HEK293 (cell line): ENCODE measurements around the gene SLC12A1.

Source experiments
- CTCF ChIA-PET: fragments of 350-600 bp; formaldehyde crosslinking; extraction: SDS; loops from one replicate; lab custom pipeline; 2021; ENCODE audit warnings: antibody characterized with exemption; lab: Yijun Ruan, JAX
- POLR2A ChIA-PET: fragments of 300-600 bp; formaldehyde crosslinking; extraction: SDS; loops from one replicate; lab custom pipeline; 2020; ENCODE audit warnings: antibody characterized with exemption, inconsistent platforms; lab: Yijun Ruan, JAX
- H3K27ac ChIP-seq: fragments of 200-500 bp; sonication (Bioruptor generic); 2 replicates; pipeline ENCODE4 v1.5.1; 2014; ENCODE audit warnings: low read depth, low read length, control low read depth, inconsistent platforms; ENCODE audit errors: extremely low read depth
- H3K36me3 ChIP-seq, 2 experiments: fragments of 200-500 bp in 1 of 2; sonication (Bioruptor generic) in 1 of 2; 1 replicate in 1 of 2; 2 replicates in 1 of 2; pipeline ENCODE4 v1.5.1; 2014 to 2017; ENCODE audit warnings: inconsistent platforms in 2 of 2, low read length in 2 of 2; ENCODE audit not compliant: control insufficient read depth in 2 of 2, insufficient read depth in 1 of 2
- H3K4me1 ChIP-seq: fragments of 200-500 bp; sonication (Bioruptor generic); 2 replicates; pipeline ENCODE4 v1.5.1; 2014; ENCODE audit warnings: mild to moderate bottlenecking, low read length, inconsistent platforms; ENCODE audit not compliant: control insufficient read depth, insufficient read depth
- H3K4me3 ChIP-seq: 2 replicates; pipeline ENCODE4 v1.5.1; 2011; ENCODE audit warnings: low read depth, mild to moderate bottlenecking, control low read depth, low read length, moderate library complexity
- H3K9me3 ChIP-seq: fragments of 200-500 bp; sonication (Bioruptor generic); 2 replicates; pipeline ENCODE4 v1.5.1; 2014; ENCODE audit warnings: low read depth, low read length, inconsistent platforms; ENCODE audit not compliant: control insufficient read depth, insufficient read depth
- AEBP2 ChIP-seq: fragments of 450-650 bp; formaldehyde crosslinking; IDR thresholded peaks from 2 replicates; pipeline ENCODE4 v1.5.1; 2016; ENCODE audit warnings: missing biosample characterization, missing genetic modification characterization, borderline replicate concordance
- HOXD13 ChIP-seq: sonication (generic); formaldehyde crosslinking; IDR thresholded peaks from 2 replicates; pipeline ENCODE4 v1.8.0; 2022; ENCODE audit warnings: missing genetic modification reagents, borderline replicate concordance
- PRDM1 ChIP-seq: fragments of 450-650 bp; formaldehyde crosslinking; IDR thresholded peaks from 2 replicates; pipeline ENCODE4; 2016; ENCODE audit warnings: missing biosample characterization, missing genetic modification characterization
- REST ChIP-seq: fragments of 450-650 bp; formaldehyde crosslinking; IDR thresholded peaks from 2 replicates; pipeline ENCODE4 v1.5.1; 2016; ENCODE audit warnings: missing biosample characterization, missing genetic modification characterization
- ZBTB1 ChIP-seq: fragments of 450-650 bp; formaldehyde crosslinking; IDR thresholded peaks from 2 replicates; pipeline ENCODE4 v1.5.1; 2016; ENCODE audit warnings: missing biosample characterization, missing genetic modification characterization
- ZFP69B ChIP-seq: fragments of 450-650 bp; formaldehyde crosslinking; IDR thresholded peaks from 2 replicates; pipeline ENCODE4 v1.5.1; 2016; ENCODE audit warnings: missing biosample characterization, missing genetic modification characterization
- ZNF10 ChIP-seq: fragments of 450-650 bp; formaldehyde crosslinking; IDR thresholded peaks from 2 replicates; pipeline ENCODE4 v1.5.1; 2017; ENCODE audit warnings: missing biosample characterization, missing genetic modification characterization
- ZNF114 ChIP-seq: fragments of 450-650 bp; formaldehyde crosslinking; IDR thresholded peaks from 2 replicates; pipeline ENCODE4 v1.5.0; 2017; ENCODE audit warnings: missing biosample characterization, missing genetic modification characterization
- ZNF132 ChIP-seq: fragments of 450-650 bp; formaldehyde crosslinking; IDR thresholded peaks from 2 replicates; pipeline ENCODE4 v1.5.1; 2017; ENCODE audit warnings: missing biosample characterization, missing genetic modification characterization, borderline replicate concordance
- ZNF157 ChIP-seq: fragments of 450-650 bp; formaldehyde crosslinking; IDR thresholded peaks from 2 replicates; pipeline ENCODE4 v1.5.1; 2016; ENCODE audit warnings: missing biosample characterization, missing genetic modification characterization
- ZNF350 ChIP-seq: fragments of 450-650 bp; formaldehyde crosslinking; IDR thresholded peaks from 2 replicates; pipeline ENCODE4 v1.5.0; 2017; ENCODE audit warnings: missing biosample characterization, mild to moderate bottlenecking, missing genetic modification characterization
- ZNF404 ChIP-seq: fragments of 450-650 bp; formaldehyde crosslinking; IDR thresholded peaks from 2 replicates; pipeline ENCODE4 v1.5.1; 2017; ENCODE audit warnings: missing biosample characterization, missing genetic modification characterization
- ZNF423 ChIP-seq: fragments of 450-650 bp; formaldehyde crosslinking; IDR thresholded peaks from 2 replicates; pipeline ENCODE4 v1.5.1; 2016; ENCODE audit warnings: missing biosample characterization, missing genetic modification characterization
- ZNF473 ChIP-seq: fragments of 450-650 bp; formaldehyde crosslinking; IDR thresholded peaks from 2 replicates; pipeline ENCODE4 v1.5.1; 2017; ENCODE audit warnings: missing biosample characterization, missing genetic modification characterization
- ZNF623 ChIP-seq: fragments of 450-650 bp; formaldehyde crosslinking; IDR thresholded peaks from 2 replicates; pipeline ENCODE4 v1.5.1; 2016; ENCODE audit warnings: missing biosample characterization, missing genetic modification characterization
- ZNF624 ChIP-seq: fragments of 450-650 bp; formaldehyde crosslinking; IDR thresholded peaks from 2 replicates; pipeline ENCODE4 v1.5.1; 2017; ENCODE audit warnings: missing biosample characterization, missing genetic modification characterization
- ZNF658 ChIP-seq: fragments of 450-650 bp; formaldehyde crosslinking; IDR thresholded peaks from 2 replicates; pipeline ENCODE4; 2016; ENCODE audit warnings: missing biosample characterization, missing genetic modification characterization
- ZNF704 ChIP-seq: fragments of 450-650 bp; formaldehyde crosslinking; IDR thresholded peaks from 2 replicates; pipeline ENCODE4 v1.5.1; 2016; ENCODE audit warnings: missing biosample characterization, missing genetic modification characterization
- ZNF777 ChIP-seq: fragments of 450-650 bp; formaldehyde crosslinking; IDR thresholded peaks from 2 replicates; pipeline ENCODE4 v1.5.1; 2017; ENCODE audit warnings: missing biosample characterization, missing genetic modification characterization, borderline replicate concordance
- ZNF791 ChIP-seq: fragments of 450-650 bp; formaldehyde crosslinking; IDR thresholded peaks from 2 replicates; pipeline ENCODE4 v1.5.1; 2016; ENCODE audit warnings: missing biosample characterization, missing genetic modification characterization
- TF ChIP-seq, protein P1 (sequence below): IDR thresholded peaks from 2 replicates; pipeline ENCODE4 v1.6.1; 2011; ENCODE audit warnings: mild to moderate bottlenecking, low read depth, low read length, borderline replicate concordance

Gene SLC12A1

DNA sequence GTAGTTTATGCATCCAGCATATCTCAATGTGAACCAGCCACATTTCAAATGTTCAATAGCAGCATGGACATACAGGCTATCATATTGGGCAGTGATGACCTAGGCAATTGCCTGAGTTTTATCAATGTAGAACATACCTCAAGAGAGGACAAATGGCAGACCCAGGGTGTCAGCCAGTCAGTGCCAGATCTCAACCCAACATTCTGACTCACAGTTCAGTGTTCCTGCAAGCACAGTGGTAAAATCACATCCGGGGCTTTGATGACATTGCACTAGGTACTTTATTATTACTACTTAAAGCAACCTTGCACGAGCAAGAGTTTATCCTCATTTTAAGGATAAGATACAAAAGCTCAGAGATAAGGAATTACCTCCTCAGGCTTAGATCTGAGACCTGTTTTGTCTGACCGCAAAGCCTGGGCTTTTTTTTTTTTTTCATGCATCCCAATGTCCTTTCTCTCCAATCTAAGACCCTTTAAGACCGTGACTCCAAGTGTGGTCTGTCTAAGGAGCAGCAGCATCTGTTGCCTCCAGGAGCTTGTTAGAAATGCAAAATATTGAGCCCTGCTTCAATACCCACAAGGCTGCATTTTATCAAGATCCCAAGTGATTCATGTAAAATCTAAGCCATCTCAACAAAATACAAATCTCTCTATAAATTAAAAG is 60.1 kb downstream of the SLC12A1 start:
- POLR2A ChIA-PET, result no interaction called here
- CTCF ChIA-PET, result no interaction called here
- H3K4me1 ChIP-seq, result no peaks in the 10 kb centered on the region

GRCh38 chr15:48267766-48268165 is 61.7 kb downstream of the SLC12A1 start:
- POLR2A ChIA-PET, result no interaction called here
- Histone ChIP-seq H3K36me3 (no peaks in the 10 kb centered on the region), H3K4me1 (no peaks in the 10 kb centered on the region), H3K4me3 (no peak overlapping the region), H3K9me3 (no peaks in the 10 kb centered on the region)
- TF ChIP-seq ZNF404 (no peak), AEBP2 (no peak), HOXD13 (CRISPR knock-in tag) (no peak), ZNF423 (tag by site-specific recombination) (no peak), ZNF157 (tag by site-specific recombination) (no peak), REST (no peak), ZNF777 (no peak), ZNF658 (tag by site-specific recombination) (no peak), ZNF132 (tag by site-specific recombination) (no peak), ZNF624 (tag by site-specific recombination) (no peak)
- TF ChIP-seq, protein P1, sequence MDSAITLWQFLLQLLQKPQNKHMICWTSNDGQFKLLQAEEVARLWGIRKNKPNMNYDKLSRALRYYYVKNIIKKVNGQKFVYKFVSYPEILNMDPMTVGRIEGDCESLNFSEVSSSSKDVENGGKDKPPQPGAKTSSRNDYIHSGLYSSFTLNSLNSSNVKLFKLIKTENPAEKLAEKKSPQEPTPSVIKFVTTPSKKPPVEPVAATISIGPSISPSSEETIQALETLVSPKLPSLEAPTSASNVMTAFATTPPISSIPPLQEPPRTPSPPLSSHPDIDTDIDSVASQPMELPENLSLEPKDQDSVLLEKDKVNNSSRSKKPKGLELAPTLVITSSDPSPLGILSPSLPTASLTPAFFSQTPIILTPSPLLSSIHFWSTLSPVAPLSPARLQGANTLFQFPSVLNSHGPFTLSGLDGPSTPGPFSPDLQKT, result no peak
- TF ChIP-seq, all 188 proteins: peak for 0
- no peak overlapping the region for H3K27ac ChIP-seq
- CTCF ChIA-PET, result interaction anchor here (2.4 kb wide), 1 partner anchor 18 kb away, joined by 15 read pairs; no protein-coding TSS in a partner anchor

More for the DNA sequence above, 60.1 kb downstream of the SLC12A1 start:
- Histone ChIP-seq H3K4me3 (no peak overlapping the region), H3K36me3 (no peaks in the 10 kb centered on the region), H3K9me3 (no peaks in the 10 kb centered on the region), H3K27ac (no peak overlapping the region)
- TF ChIP-seq ZNF10 (tag by site-specific recombination), result no peak
- no peak for TF ChIP-seq ZBTB1 (tag by site-specific recombination)
- no peak for TF ChIP-seq ZNF791 (tag by site-specific recombination)
- no peak for TF ChIP-seq ZNF777
- no peak for TF ChIP-seq ZNF473 (tag by site-specific recombination)
- TF ChIP-seq ZNF623 (tag by site-specific recombination), result no peak
- TF ChIP-seq ZFP69B (tag by site-specific recombination), result no peak
- no peak for TF ChIP-seq ZNF658 (tag by site-specific recombination)
- no peak for TF ChIP-seq PRDM1 (tag by site-specific recombination)
- no peak for TF ChIP-seq ZNF114 (tag by site-specific recombination)
- TF ChIP-seq ZNF350 (tag by site-specific recombination), result no peak
- TF ChIP-seq ZNF704, result no peak
- TF ChIP-seq, all 188 proteins: peak for 0
